K562 (cell line): ENCODE measurements around the gene TMEM184A. TPM values are rescaled to one million over a fixed set of nuclear protein-coding genes. Genes with fewer than 3 reads are reported as not detected.

Experiments used
- ELF1 ChIP-seq: fragments of 200-800 bp; sonication (Bioruptor generic); IDR thresholded peaks from 2 replicates; pipeline ENCODE4 v1.6.1; 2016; ENCODE audit warnings: missing genetic modification characterization, missing compliant biosample characterization
- FOXA3 ChIP-seq, 2 experiments: fragments of 450-650 bp in 1 of 2; sonication (generic) in 1 of 2; formaldehyde crosslinking; IDR thresholded peaks in 1 of 2; conservative IDR thresholded peaks in 1 of 2; 2 replicates each; pipeline versions ENCODE4 v1.4.0 to v1.8.0; 2020 to 2022; ENCODE audit warnings: mild to moderate bottlenecking in 2 of 2, missing genetic modification reagents in 1 of 2
- HMGN3 ChIP-seq: IDR thresholded peaks from 2 replicates; pipeline ENCODE4 v1.6.1; 2011; ENCODE audit warnings: borderline replicate concordance, low read depth, mild to moderate bottlenecking, mixed read lengths, low read length; ENCODE audit not compliant: insufficient read length; ENCODE audit errors: extremely low read depth
- MYNN ChIP-seq, 2 experiments: sonication (generic); formaldehyde crosslinking in 1 of 2; IDR thresholded peaks; 2 replicates each; pipeline versions ENCODE4 v1.5.0 to v1.6.1; 2016 to 2020; ENCODE audit warnings: antibody characterized with exemption in 1 of 2, missing genetic modification reagents in 1 of 2
- RBM25 ChIP-seq: fragments of 200-400 bp; formaldehyde crosslinking; IDR thresholded peaks from 2 replicates; pipeline ENCODE4 v1.6.1; 2018; ENCODE audit warnings: low read length, low read depth, moderate library complexity; ENCODE audit not compliant: severe bottlenecking
- SIRT6 ChIP-seq: IDR thresholded peaks from one replicate; pipeline ENCODE4 v1.6.1; 2012; ENCODE audit warnings: low read depth, mild to moderate bottlenecking, control low read depth, inconsistent platforms, low read length, moderate library complexity
- ZNF133 ChIP-seq: fragments of 250-450 bp; sonication (Bioruptor Pico); IDR thresholded peaks from 2 replicates; pipeline ENCODE4 v1.4.0; 2020; ENCODE audit warnings: mild to moderate bottlenecking
- ZNF239 ChIP-seq: fragments of 250-450 bp; sonication (Bioruptor Pico); IDR thresholded peaks from 2 replicates; pipeline ENCODE4 v1.4.0; 2020; ENCODE audit warnings: mild to moderate bottlenecking
- ZNF695 ChIP-seq: fragments of 450-650 bp; formaldehyde crosslinking; IDR thresholded peaks from 2 replicates; pipeline ENCODE4 v1.4.0; 2020; ENCODE audit warnings: mild to moderate bottlenecking, moderate library complexity
- polyA plus RNA-seq, 8 experiments: library from polyadenylated mRNA; depleted of rRNA in 4 of 8; stranded (reverse) in 5 of 8; unstranded in 3 of 8; fragments of >200 nt; fragmentation: Nextera tagmentation in 2 of 8; fragmentation: Illumina TruSeq in 1 of 8; extraction: Ambion mirVana in 2 of 8; extraction: Trizol in 1 of 8; gene quantifications; 2 replicates each; pipeline versions ENCODE4 v1.2.1 to v1.2.3, GENCODE V29; 2011 to 2014; ENCODE audit warnings: inconsistent platforms in 1 of 8, missing spikeins in 1 of 8
- total RNA-seq, 7 experiments: library from RNA; depleted of rRNA in 6 of 7; stranded (reverse); fragments of >200 nt in 6 of 7; fragmentation: Illumina TruSeq in 2 of 7; extraction: Trizol in 2 of 7; gene quantifications; 2 replicates each; pipeline versions ENCODE4 v1.2.1 to v1.2.3, GENCODE V29; 2011 to 2021; ENCODE audit warnings: low replicate concordance in 1 of 7
- TF ChIP-seq, protein P1 (sequence below): fragments of 250-450 bp; sonication (Bioruptor Pico); IDR thresholded peaks from 2 replicates; pipeline ENCODE4 v1.4.0; 2020; ENCODE audit warnings: mild to moderate bottlenecking, moderate library complexity
- TF ChIP-seq, protein P2 (sequence below): sonication (generic); IDR thresholded peaks from 2 replicates; pipeline ENCODE4 v1.6.1; 2016
- TF ChIP-seq, protein P3 (sequence below): IDR thresholded peaks from 2 replicates; pipeline ENCODE4 v1.6.1; 2011; ENCODE audit not compliant: insufficient read length; ENCODE audit errors: extremely low read depth

Gene TMEM184A
- total and polyA plus RNA-seq, 9 of the 15 experiments (the other 6 are each of a cell fraction or from before 2014, with no cell fraction given), result 0.10 to 0.18 (median 0.11) TPM; not detected in 6

DNA sequence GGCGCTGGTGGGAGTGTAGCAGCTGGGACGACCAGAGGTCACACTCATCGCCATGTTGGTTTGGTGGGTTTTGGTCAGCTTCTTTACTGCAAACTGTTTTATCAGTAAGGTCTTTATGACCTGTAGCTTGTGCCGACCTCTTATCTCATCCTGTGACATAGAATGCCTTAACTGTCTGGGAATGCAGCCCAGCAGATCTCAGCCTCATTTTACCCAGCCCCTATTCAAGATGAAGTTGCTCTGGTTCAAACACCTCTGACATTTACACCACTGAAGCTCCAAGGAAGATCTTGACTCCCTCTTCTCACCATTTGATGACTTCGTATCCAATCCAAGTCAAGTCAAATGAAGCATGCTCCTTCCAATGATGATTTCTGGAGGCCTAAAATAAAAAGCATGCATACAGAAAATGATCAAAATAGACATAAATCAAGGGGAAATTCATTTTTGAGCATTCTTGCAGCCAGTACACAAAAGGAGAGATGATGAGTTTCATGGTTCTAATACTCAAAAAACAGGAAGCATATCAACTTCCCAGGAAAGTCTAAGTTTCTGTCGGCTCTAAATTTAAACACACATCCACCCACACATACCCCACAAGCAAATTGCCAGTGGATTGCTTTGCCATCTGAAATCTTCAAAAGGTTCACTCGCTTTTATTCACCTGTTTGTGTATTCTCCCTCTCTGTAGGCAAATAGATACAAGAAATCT is 16.3 kb upstream of the TMEM184A start (continued):
- TF ChIP-seq, protein P1, sequence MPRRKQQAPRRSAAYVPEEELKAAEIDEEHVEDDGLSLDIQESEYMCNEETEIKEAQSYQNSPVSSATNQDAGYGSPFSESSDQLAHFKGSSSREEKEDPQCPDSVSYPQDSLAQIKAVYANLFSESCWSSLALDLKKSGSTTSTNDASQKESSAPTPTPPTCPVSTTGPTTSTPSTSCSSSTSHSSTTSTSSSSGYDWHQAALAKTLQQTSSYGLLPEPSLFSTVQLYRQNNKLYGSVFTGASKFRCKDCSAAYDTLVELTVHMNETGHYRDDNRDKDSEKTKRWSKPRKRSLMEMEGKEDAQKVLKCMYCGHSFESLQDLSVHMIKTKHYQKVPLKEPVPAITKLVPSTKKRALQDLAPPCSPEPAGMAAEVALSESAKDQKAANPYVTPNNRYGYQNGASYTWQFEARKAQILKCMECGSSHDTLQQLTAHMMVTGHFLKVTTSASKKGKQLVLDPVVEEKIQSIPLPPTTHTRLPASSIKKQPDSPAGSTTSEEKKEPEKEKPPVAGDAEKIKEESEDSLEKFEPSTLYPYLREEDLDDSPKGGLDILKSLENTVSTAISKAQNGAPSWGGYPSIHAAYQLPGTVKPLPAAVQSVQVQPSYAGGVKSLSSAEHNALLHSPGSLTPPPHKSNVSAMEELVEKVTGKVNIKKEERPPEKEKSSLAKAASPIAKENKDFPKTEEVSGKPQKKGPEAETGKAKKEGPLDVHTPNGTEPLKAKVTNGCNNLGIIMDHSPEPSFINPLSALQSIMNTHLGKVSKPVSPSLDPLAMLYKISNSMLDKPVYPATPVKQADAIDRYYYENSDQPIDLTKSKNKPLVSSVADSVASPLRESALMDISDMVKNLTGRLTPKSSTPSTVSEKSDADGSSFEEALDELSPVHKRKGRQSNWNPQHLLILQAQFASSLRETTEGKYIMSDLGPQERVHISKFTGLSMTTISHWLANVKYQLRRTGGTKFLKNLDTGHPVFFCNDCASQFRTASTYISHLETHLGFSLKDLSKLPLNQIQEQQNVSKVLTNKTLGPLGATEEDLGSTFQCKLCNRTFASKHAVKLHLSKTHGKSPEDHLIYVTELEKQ (CRISPR knock-in tag), result peak; percentile 46; the same call in 1 of the 2 replicates
- TF ChIP-seq, protein P2, sequence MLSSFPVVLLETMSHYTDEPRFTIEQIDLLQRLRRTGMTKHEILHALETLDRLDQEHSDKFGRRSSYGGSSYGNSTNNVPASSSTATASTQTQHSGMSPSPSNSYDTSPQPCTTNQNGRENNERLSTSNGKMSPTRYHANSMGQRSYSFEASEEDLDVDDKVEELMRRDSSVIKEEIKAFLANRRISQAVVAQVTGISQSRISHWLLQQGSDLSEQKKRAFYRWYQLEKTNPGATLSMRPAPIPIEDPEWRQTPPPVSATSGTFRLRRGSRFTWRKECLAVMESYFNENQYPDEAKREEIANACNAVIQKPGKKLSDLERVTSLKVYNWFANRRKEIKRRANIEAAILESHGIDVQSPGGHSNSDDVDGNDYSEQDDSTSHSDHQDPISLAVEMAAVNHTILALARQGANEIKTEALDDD, result no peak
- TF ChIP-seq HMGN3 (no peak), ZNF239 (CRISPR knock-in tag) (peak; percentile 57), MYNN (IDR thresholded peaks at IDR 0.05) (no peak), MYNN (CRISPR knock-in tag; IDR thresholded peaks at IDR 0.05) (no peak), FOXA3 (CRISPR knock-in tag; conservative IDR thresholded peaks at IDR 0.05 in 1 of 2, IDR thresholded peaks at IDR 0.05 in 1 of 2) (no peak), ELF1 (tag) (no peak), SIRT6 (no peak), RBM25 (no peak), ZNF133 (no peak), ZNF695 (no peak)
- TF ChIP-seq, protein P3, sequence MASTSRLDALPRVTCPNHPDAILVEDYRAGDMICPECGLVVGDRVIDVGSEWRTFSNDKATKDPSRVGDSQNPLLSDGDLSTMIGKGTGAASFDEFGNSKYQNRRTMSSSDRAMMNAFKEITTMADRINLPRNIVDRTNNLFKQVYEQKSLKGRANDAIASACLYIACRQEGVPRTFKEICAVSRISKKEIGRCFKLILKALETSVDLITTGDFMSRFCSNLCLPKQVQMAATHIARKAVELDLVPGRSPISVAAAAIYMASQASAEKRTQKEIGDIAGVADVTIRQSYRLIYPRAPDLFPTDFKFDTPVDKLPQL, result no peak
